IMR-90 (cell line): ENCODE measurements around the gene GPR15. TPM values are rescaled to one million over a fixed set of nuclear protein-coding genes. Genes with fewer than 3 reads are reported as not detected.

Source experiments
- ATAC-seq: fragments of 200-7000 bp; cut with Tn5 transposase; 2 replicates; pipeline ENCODE4 v1.9.1; 2020; ENCODE audit warnings: low read depth, mild to moderate bottlenecking, moderate library complexity
- BruUV-seq: library from RNA; stranded (reverse); fragments of 400-500 nt; replicated peaks from 2 replicates; lab custom pipeline; 2021; lab: Mats Ljungman, UMichigan
- CTCF ChIA-PET: fragments of 300-600 bp; formaldehyde crosslinking; extraction: SDS; loops from one replicate; lab custom pipeline; 2021; ENCODE audit warnings: antibody characterized with exemption; lab: Yijun Ruan, JAX
- POLR2A ChIA-PET: fragments of 300-600 bp; sonication (Branson Sonifier 250); formaldehyde crosslinking; loops from one replicate; lab custom pipeline; 2022; ENCODE audit warnings: antibody characterized with exemption; ENCODE audit not compliant: unreplicated experiment; lab: Charles Lee
- DNase-seq: peaks from one replicate; pipeline ENCODE4 v3.0.0; 2013
- H2AFZ ChIP-seq: replicated peaks from 2 replicates; pipeline ENCODE3; 2013; ENCODE audit warnings: low read length, mild to moderate bottlenecking; ENCODE audit not compliant: poor library complexity
- H2AK5ac ChIP-seq: 2 replicates; pipeline ENCODE4 v1.6.1; 2013; ENCODE audit warnings: low read depth, low read length, inconsistent platforms
- H2AK9ac ChIP-seq: replicated peaks from 2 replicates; pipeline ENCODE3; 2013; ENCODE audit warnings: mild to moderate bottlenecking, low read depth, low read length, moderate library complexity; ENCODE audit not compliant: poor library complexity
- H2BK120ac ChIP-seq: 2 replicates; pipeline ENCODE4 v1.6.1; 2013; ENCODE audit warnings: low read depth, low read length, inconsistent platforms
- H2BK15ac ChIP-seq: 3 replicates; pipeline ENCODE4 v1.6.1; 2013; ENCODE audit warnings: low read depth, low read length, inconsistent platforms
- H2BK20ac ChIP-seq: 2 replicates; pipeline ENCODE4 v1.6.1; 2013; ENCODE audit warnings: low read depth, mild to moderate bottlenecking, inconsistent platforms, low read length, moderate library complexity
- H2BK5ac ChIP-seq: 2 replicates; pipeline ENCODE4 v1.6.1; 2013; ENCODE audit warnings: mild to moderate bottlenecking, low read depth, low read length, inconsistent platforms; ENCODE audit not compliant: poor library complexity, severe bottlenecking
- H3K14ac ChIP-seq: replicated peaks from 2 replicates; pipeline ENCODE4 v1.6.1; 2013; ENCODE audit warnings: low read depth, low read length, inconsistent platforms
- H3K18ac ChIP-seq: 2 replicates; pipeline ENCODE4 v1.6.1; 2013; ENCODE audit warnings: low read depth, low read length, control low read depth
- H3K23ac ChIP-seq: 2 replicates; pipeline ENCODE4 v1.6.1; 2013; ENCODE audit warnings: low read depth, low read length, inconsistent platforms
- H3K27ac ChIP-seq: 2 replicates; pipeline ENCODE4 v1.5.1; 2013; ENCODE audit warnings: mild to moderate bottlenecking, control low read depth, low read length; ENCODE audit not compliant: insufficient read depth
- H3K27me3 ChIP-seq: 2 replicates; pipeline ENCODE4 v1.6.1; 2013; ENCODE audit warnings: low read length; ENCODE audit not compliant: control insufficient read depth, insufficient read depth
- H3K36me3 ChIP-seq: 2 replicates; pipeline ENCODE4 v1.6.1; 2013; ENCODE audit warnings: low read length, mixed read lengths; ENCODE audit not compliant: control insufficient read depth, insufficient read depth
- H3K4ac ChIP-seq: 2 replicates; pipeline ENCODE4 v1.6.1; 2013; ENCODE audit warnings: low read depth, low read length, inconsistent platforms
- H3K4me1 ChIP-seq: 2 replicates; pipeline ENCODE4 v1.6.1; 2013; ENCODE audit warnings: low read length, mixed read lengths; ENCODE audit not compliant: control insufficient read depth, insufficient read depth
- H3K4me2 ChIP-seq: 2 replicates; pipeline ENCODE4 v1.6.1; 2013; ENCODE audit warnings: low read depth, mild to moderate bottlenecking, control low read depth, low read length, moderate library complexity
- H3K4me3 ChIP-seq: 2 replicates; pipeline ENCODE4 v1.5.1; 2013; ENCODE audit warnings: low read depth, mild to moderate bottlenecking, control low read depth, low read length, moderate library complexity; ENCODE audit not compliant: insufficient read depth
- H3K56ac ChIP-seq: 2 replicates; pipeline ENCODE4 v1.6.1; 2013; ENCODE audit warnings: low read length, inconsistent platforms; ENCODE audit not compliant: insufficient read depth; ENCODE audit errors: extremely low read depth
- H3K79me1 ChIP-seq, 2 experiments: 2 replicates each; pipeline ENCODE4 v1.6.1; 2013; ENCODE audit warnings: low read length in 2 of 2, inconsistent platforms in 1 of 2, low read depth in 1 of 2
- H3K9ac ChIP-seq: 2 replicates; pipeline ENCODE4 v1.6.1; 2013; ENCODE audit warnings: low read depth, low read length, control low read depth
- H3K9me1 ChIP-seq: 2 replicates; pipeline ENCODE4 v1.6.1; 2013; ENCODE audit warnings: low read length, inconsistent platforms; ENCODE audit not compliant: insufficient read depth
- H3K9me3 ChIP-seq: 2 replicates; pipeline ENCODE4 v1.6.1; 2013; ENCODE audit warnings: low read length; ENCODE audit not compliant: control insufficient read depth, insufficient read depth
- H4K20me1 ChIP-seq: 2 replicates; pipeline ENCODE4 v1.6.1; 2013; ENCODE audit warnings: low read length, inconsistent platforms; ENCODE audit not compliant: insufficient read depth
- H4K5ac ChIP-seq: 2 replicates; pipeline ENCODE4 v1.6.1; 2013; ENCODE audit warnings: mild to moderate bottlenecking, low read depth, low read length, control low read depth
- H4K8ac ChIP-seq, 2 experiments: 2 replicates each; pipeline ENCODE4 v1.6.1; 2013; ENCODE audit warnings: low read depth in 2 of 2, low read length in 2 of 2, control low read depth in 1 of 2, inconsistent platforms in 1 of 2
- H4K91ac ChIP-seq: 2 replicates; pipeline ENCODE4 v1.6.1; 2013; ENCODE audit warnings: low read depth, low read length, inconsistent platforms; ENCODE audit not compliant: insufficient read depth
- BHLHE40 ChIP-seq: fragments of 150-350 bp; IDR thresholded peaks from 2 replicates; pipeline ENCODE4 v1.6.1; 2016; ENCODE audit warnings: mild to moderate bottlenecking, low read depth, low read length
- CEBPB ChIP-seq: IDR thresholded peaks from 2 replicates; pipeline ENCODE4 v1.6.1; 2012; ENCODE audit warnings: low read depth, low read length, improper control_type of control experiment
- CHD1 ChIP-seq: IDR thresholded peaks from 2 replicates; pipeline ENCODE4 v1.6.1; 2012; ENCODE audit warnings: low read depth, low read length, improper control_type of control experiment
- MAFK ChIP-seq: IDR thresholded peaks from 2 replicates; pipeline ENCODE4 v1.6.1; 2012; ENCODE audit warnings: low read depth, low read length, improper control_type of control experiment
- MAZ ChIP-seq: IDR thresholded peaks from 2 replicates; pipeline ENCODE4 v1.6.1; 2012; ENCODE audit warnings: low read depth, mild to moderate bottlenecking, low read length, improper control_type of control experiment, moderate library complexity, borderline replicate concordance
- MXI1 ChIP-seq: IDR thresholded peaks from 2 replicates; pipeline ENCODE4 v1.6.1; 2012; ENCODE audit warnings: low read depth, mild to moderate bottlenecking, low read length, moderate library complexity, borderline replicate concordance
- NFE2L2 ChIP-seq: fragments of 150-350 bp; IDR thresholded peaks from 2 replicates; pipeline ENCODE4 v1.6.1; 2016; ENCODE audit warnings: low read depth, mild to moderate bottlenecking, low read length
- POLR2A ChIP-seq: IDR thresholded peaks from 2 replicates; pipeline ENCODE4 v1.6.1; 2012; ENCODE audit warnings: mild to moderate bottlenecking, low read depth, low read length
- RAD21 ChIP-seq: IDR thresholded peaks from 2 replicates; pipeline ENCODE4 v1.6.1; 2012; ENCODE audit warnings: low read length, improper control_type of control experiment
- RFX5 ChIP-seq: IDR thresholded peaks from 2 replicates; pipeline ENCODE4 v1.8.0; 2012; ENCODE audit warnings: low read depth, mild to moderate bottlenecking, low read length, moderate library complexity
- SMC3 ChIP-seq: fragments of 150-350 bp; IDR thresholded peaks from 2 replicates; pipeline ENCODE4 v1.6.1; 2016; ENCODE audit warnings: low read depth, mild to moderate bottlenecking, antibody characterized with exemption, low read length, moderate library complexity
- USF2 ChIP-seq: fragments of 150-350 bp; IDR thresholded peaks from 2 replicates; pipeline ENCODE4 v1.6.1; 2017; ENCODE audit warnings: mild to moderate bottlenecking, antibody characterized with exemption, low read length, low read depth
- WGBS, 2 experiments: methylation state at CpG; one replicate each; pipeline versions ENCODE4 v1.1.5 to v1.1.7; 2013; ENCODE audit warnings: missing lambda C conversion rate in 2 of 2; ENCODE audit not compliant: insufficient read length in 1 of 2; ENCODE audit errors: extremely low coverage in 2 of 2; 5-methylcytosine and 5-hydroxymethylcytosine counted together
- dilution Hi-C: fragments of 300-500 bp; cut with HindIII; formaldehyde crosslinking; loops from one replicate; pipeline ENCODE4 v1.14.3; 2018; ENCODE audit warnings: low sequenced_read_pairs; ENCODE audit not compliant: unreplicated experiment
- in situ Hi-C: fragments of 300-500 bp; cut with MboI; formaldehyde crosslinking; loops from 3 replicates; pipeline ENCODE4 v1.14.3; 2019; ENCODE audit warnings: low sequenced_read_pairs, inconsistent platforms, mixed read lengths
- intact Hi-C: fragments of 100-400 bp; cut with micrococcal nuclease; formaldehyde crosslinking; loops from 2 replicates; pipeline ENCODE4 v1.10.0; 2022
- polyA plus RNA-seq, 3 experiments: library from polyadenylated mRNA; depleted of rRNA; stranded (reverse); fragments of >200 nt; gene quantifications; 2 replicates each; pipeline ENCODE4 v1.2.3, GENCODE V29; 2012; ENCODE audit warnings: low replicate concordance in 1 of 3
- total RNA-seq: library from RNA; depleted of rRNA; stranded (reverse); fragments of >200 nt; gene quantifications from 2 replicates; pipeline ENCODE4 v1.2.3, GENCODE V29; 2012
- TF ChIP-seq, protein P1 (sequence below): fragments of 150-350 bp; IDR thresholded peaks from 2 replicates; pipeline ENCODE4 v1.6.1; 2016; ENCODE audit warnings: low read depth, mild to moderate bottlenecking, low read length, moderate library complexity, borderline replicate concordance
- TF ChIP-seq, protein P2 (sequence below): conservative IDR thresholded peaks from 2 replicates; pipeline ENCODE4 v1.5.1; 2012; ENCODE audit warnings: mild to moderate bottlenecking, low read depth, low read length, improper control_type of control experiment

GPR15 gene
- total and polyA plus RNA-seq, 2 of the 4 experiments (the other 2 are of a cell fraction), result not detected

DNA sequence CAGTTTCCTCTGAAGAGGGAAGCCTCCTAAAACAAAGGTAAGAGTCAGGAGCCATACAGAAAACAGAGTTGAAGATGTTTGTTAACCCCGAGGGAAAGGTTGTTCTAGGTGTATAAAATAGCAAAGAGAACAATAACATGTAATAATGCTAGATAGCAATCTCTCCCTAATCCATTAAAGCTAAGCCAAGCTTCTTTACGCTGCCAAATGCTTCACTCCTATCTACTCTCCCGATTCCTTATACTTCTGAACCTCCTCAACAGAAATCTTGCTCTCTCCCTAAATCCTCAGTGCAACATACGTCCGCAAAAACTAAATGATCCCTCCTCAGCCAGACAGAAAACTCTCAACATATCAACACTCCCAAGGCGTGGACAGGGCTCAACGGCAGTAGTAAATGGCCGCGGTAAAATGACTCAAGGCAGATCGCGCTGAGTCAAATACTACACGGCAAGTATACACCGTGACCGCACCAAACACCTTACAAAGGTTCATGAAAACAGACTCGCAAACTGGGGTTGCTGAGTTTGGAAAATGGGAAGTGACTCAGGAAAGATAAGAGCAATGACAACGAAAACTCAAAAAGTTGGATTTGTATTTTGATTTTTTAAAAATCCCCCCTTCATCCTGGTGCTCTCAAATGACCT lies 9.8 kb upstream of the GPR15 start:
- Histone ChIP-seq H2AK5ac (no peak overlapping the region), H3K79me1 (peaks cover 24 to 25% of the 10 kb centered on the region in 2 experiments), H2AFZ (peak overlapping the region; percentile 99), H2BK15ac (0 out of 3 replicates have a peak overlapping the region, but pooled peaks have one; percentile 29), H3K14ac (peak overlapping the region; percentile 76), H3K4ac (peak overlapping the region; percentile 70), H3K9ac (peak overlapping the region; percentile 77), H3K27ac (peak overlapping the region; percentile 93), H3K4me3 (peak overlapping the region; percentile 75), H3K18ac (peak overlapping the region; percentile 59; the same call in 1 of the 2 replicates), H2AK9ac (peak overlapping the region; percentile 83), H4K91ac (peak overlapping the region; percentile 78), H3K23ac (peak overlapping the region; percentile 84), H3K36me3 (peaks cover 1% of the 10 kb centered on the region), H4K5ac (peak overlapping the region; percentile 39; the same call in 1 of the 2 replicates), H3K4me2 (peak overlapping the region; percentile 82), H4K20me1 (peaks cover 5% of the 10 kb centered on the region; the same call in 1 of the 2 replicates), H3K56ac (peak overlapping the region; percentile 58), H3K9me3 (no peaks in the 10 kb centered on the region), H3K9me1 (no peaks in the 10 kb centered on the region), H2BK120ac (no peak overlapping the region), H2BK20ac (no peak overlapping the region), H3K27me3 (no peaks in the 10 kb centered on the region), H4K8ac (peak overlapping the region; percentile 2 to 64; a peak in 3 of 4 replicates), H3K4me1 (peaks cover 2% of the 10 kb centered on the region; the same call in 1 of the 2 replicates), H2BK5ac (peak overlapping the region; percentile 90)
- peak; percentile 68 for DNase-seq
- no TSS peak for BruUV-seq
- ATAC-seq, result peak; percentile 51
- ChIA-PET CTCF (no interaction called here), POLR2A (no interaction called here)
- in situ Hi-C loops, result no loop called here
- intact Hi-C loops, result loop anchor here (5.0 kb wide), 1 partner anchor 65 kb away; no protein-coding TSS in a partner anchor
- 0% methylated on average over 2 of the region's 16 CpGs; no CpG with 5 or more reads in 1 of the 2 experiments for WGBS, 2 experiments
- dilution Hi-C loops, result no loop called here
- TF ChIP-seq, protein P1, sequence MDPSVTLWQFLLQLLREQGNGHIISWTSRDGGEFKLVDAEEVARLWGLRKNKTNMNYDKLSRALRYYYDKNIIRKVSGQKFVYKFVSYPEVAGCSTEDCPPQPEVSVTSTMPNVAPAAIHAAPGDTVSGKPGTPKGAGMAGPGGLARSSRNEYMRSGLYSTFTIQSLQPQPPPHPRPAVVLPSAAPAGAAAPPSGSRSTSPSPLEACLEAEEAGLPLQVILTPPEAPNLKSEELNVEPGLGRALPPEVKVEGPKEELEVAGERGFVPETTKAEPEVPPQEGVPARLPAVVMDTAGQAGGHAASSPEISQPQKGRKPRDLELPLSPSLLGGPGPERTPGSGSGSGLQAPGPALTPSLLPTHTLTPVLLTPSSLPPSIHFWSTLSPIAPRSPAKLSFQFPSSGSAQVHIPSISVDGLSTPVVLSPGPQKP, result no peak
- TF ChIP-seq MAFK (peak; percentile 49; the same call in 1 of the 2 replicates), CHD1 (no peak), NFE2L2 (peak; percentile 20; the same call in 1 of the 2 replicates), CEBPB (no peak), POLR2A (no peak; the same call in 1 of the 2 replicates), RAD21 (no peak; the same call in 1 of the 2 replicates), SMC3 (no peak), RFX5 (no peak), USF2 (no peak), MAZ (no peak), BHLHE40 (no peak), MXI1 (peak; percentile 43; the same call in 1 of the 2 replicates)
- TF ChIP-seq, protein P2, sequence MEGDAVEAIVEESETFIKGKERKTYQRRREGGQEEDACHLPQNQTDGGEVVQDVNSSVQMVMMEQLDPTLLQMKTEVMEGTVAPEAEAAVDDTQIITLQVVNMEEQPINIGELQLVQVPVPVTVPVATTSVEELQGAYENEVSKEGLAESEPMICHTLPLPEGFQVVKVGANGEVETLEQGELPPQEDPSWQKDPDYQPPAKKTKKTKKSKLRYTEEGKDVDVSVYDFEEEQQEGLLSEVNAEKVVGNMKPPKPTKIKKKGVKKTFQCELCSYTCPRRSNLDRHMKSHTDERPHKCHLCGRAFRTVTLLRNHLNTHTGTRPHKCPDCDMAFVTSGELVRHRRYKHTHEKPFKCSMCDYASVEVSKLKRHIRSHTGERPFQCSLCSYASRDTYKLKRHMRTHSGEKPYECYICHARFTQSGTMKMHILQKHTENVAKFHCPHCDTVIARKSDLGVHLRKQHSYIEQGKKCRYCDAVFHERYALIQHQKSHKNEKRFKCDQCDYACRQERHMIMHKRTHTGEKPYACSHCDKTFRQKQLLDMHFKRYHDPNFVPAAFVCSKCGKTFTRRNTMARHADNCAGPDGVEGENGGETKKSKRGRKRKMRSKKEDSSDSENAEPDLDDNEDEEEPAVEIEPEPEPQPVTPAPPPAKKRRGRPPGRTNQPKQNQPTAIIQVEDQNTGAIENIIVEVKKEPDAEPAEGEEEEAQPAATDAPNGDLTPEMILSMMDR, result no peak
